OCI-LY3 (cell line): ENCODE results near the gene ATG7.
"Not testable (repeated sequence)": the region's sequence is repeated elsewhere in the genome, so short reads cannot be mapped to it uniquely, and the experiment has no call there.

Experiments
- H2AFZ ChIP-seq: fragments of 200-600, 300-600 bp; shearing (Covaris generic); 2 replicates; pipeline ENCODE4 v1.6.0; 2014; ENCODE audit warnings: antibody characterized with exemption, low read depth, low read length
- H3K27ac ChIP-seq: fragments of 200-600, 300-600 bp; sonication (generic); 2 replicates; pipeline ENCODE4 v1.5.1; 2014; ENCODE audit warnings: mild to moderate bottlenecking, low read length, moderate library complexity, mixed read lengths
- H3K27me3 ChIP-seq: fragments of 200-600, 300-600 bp; sonication (generic); 2 replicates; pipeline ENCODE4 v1.6.1; 2014; ENCODE audit warnings: low read depth, low read length, mixed read lengths
- H3K36me3 ChIP-seq: fragments of 200-600, 300-600 bp; sonication (generic); replicated peaks from 2 replicates; pipeline ENCODE3; 2014; ENCODE audit warnings: low read depth, low read length, mixed read lengths
- H3K4me1 ChIP-seq: fragments of 300-600, 200-600 bp; sonication (generic); 2 replicates; pipeline ENCODE4 v1.6.1; 2014; ENCODE audit warnings: low read length, mixed read lengths
- H3K4me2 ChIP-seq: fragments of 200-600, 300-600 bp; sonication (generic); 2 replicates; pipeline ENCODE4 v1.6.1; 2014; ENCODE audit warnings: low read length, mixed read lengths
- H3K4me3 ChIP-seq: fragments of 300-600, 200-600 bp; sonication (generic); 2 replicates; pipeline ENCODE4 v1.5.1; 2014; ENCODE audit warnings: antibody characterized with exemption, mild to moderate bottlenecking, low read length, moderate library complexity
- H3K79me2 ChIP-seq: fragments of 300-600, 200-600 bp; shearing (Covaris generic); 2 replicates; pipeline ENCODE4 v1.6.1; 2014; ENCODE audit warnings: mild to moderate bottlenecking, low read length, mixed read lengths
- H3K9ac ChIP-seq: fragments of 300-600, 200-600 bp; shearing (Covaris generic); 2 replicates; pipeline ENCODE4 v1.6.0; 2014; ENCODE audit warnings: mild to moderate bottlenecking, low read length, moderate library complexity
- H3K9me3 ChIP-seq: fragments of 200-600, 300-600 bp; shearing (Covaris generic); 2 replicates; pipeline ENCODE4 v1.6.1; 2014; ENCODE audit warnings: low read length, mixed read lengths; ENCODE audit not compliant: insufficient read depth
- H4K20me1 ChIP-seq: fragments of 200-600, 300-600 bp; sonication (generic); 2 replicates; pipeline ENCODE4 v1.6.1; 2016; ENCODE audit warnings: low read length, mixed read lengths; ENCODE audit not compliant: insufficient read depth
- EZH2phosphoT487 ChIP-seq: fragments of 200-600 bp; shearing (Covaris generic); IDR thresholded peaks from 2 replicates; pipeline ENCODE4 v1.6.1; 2018; ENCODE audit warnings: antibody characterized with exemption, mixed run types, low read depth
- TF ChIP-seq, protein P1 (sequence below): fragments of 200-600, 300-600 bp; sonication (generic); IDR thresholded peaks from 2 replicates; pipeline ENCODE4 v1.5.1; 2014; ENCODE audit warnings: antibody characterized with exemption, low read length, low read depth

The ATG7 gene

GRCh38 chr3:11568503-11569155, 296.4 kb downstream of the ATG7 start:
- no peaks in the 10 kb centered on the region for H3K79me2 ChIP-seq
- no peak overlapping the region for H3K4me2 ChIP-seq
- H3K9me3 ChIP-seq = no peaks in the 10 kb centered on the region
- H2AFZ ChIP-seq = no peak overlapping the region
- peaks cover 20% of the 10 kb centered on the region for H4K20me1 ChIP-seq
- TF ChIP-seq, protein P1, sequence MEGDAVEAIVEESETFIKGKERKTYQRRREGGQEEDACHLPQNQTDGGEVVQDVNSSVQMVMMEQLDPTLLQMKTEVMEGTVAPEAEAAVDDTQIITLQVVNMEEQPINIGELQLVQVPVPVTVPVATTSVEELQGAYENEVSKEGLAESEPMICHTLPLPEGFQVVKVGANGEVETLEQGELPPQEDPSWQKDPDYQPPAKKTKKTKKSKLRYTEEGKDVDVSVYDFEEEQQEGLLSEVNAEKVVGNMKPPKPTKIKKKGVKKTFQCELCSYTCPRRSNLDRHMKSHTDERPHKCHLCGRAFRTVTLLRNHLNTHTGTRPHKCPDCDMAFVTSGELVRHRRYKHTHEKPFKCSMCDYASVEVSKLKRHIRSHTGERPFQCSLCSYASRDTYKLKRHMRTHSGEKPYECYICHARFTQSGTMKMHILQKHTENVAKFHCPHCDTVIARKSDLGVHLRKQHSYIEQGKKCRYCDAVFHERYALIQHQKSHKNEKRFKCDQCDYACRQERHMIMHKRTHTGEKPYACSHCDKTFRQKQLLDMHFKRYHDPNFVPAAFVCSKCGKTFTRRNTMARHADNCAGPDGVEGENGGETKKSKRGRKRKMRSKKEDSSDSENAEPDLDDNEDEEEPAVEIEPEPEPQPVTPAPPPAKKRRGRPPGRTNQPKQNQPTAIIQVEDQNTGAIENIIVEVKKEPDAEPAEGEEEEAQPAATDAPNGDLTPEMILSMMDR = no peak
- TF ChIP-seq EZH2phosphoT487 = no peak
- H3K36me3 ChIP-seq = peaks cover 1% of the 10 kb centered on the region
- H3K4me3 ChIP-seq = no peak overlapping the region
- no peaks in the 10 kb centered on the region for H3K27me3 ChIP-seq
- no peaks in the 10 kb centered on the region for H3K4me1 ChIP-seq
- no peak overlapping the region for H3K9ac ChIP-seq
- no peak overlapping the region for H3K27ac ChIP-seq

GRCh38 chr3:11569156-11569741, 297.1 kb downstream of the ATG7 start:
- H4K20me1 ChIP-seq = peaks cover 19% of the 10 kb centered on the region
- H3K9me3 ChIP-seq = no peaks in the 10 kb centered on the region
- TF ChIP-seq, protein P1 = no peak
- no peak for TF ChIP-seq EZH2phosphoT487
- no peaks in the 10 kb centered on the region for H3K79me2 ChIP-seq
- H2AFZ ChIP-seq = no peak overlapping the region
- H3K9ac ChIP-seq = no peak overlapping the region
- H3K4me2 ChIP-seq = no peak overlapping the region
- no peaks in the 10 kb centered on the region for H3K27me3 ChIP-seq
- H3K36me3 ChIP-seq = no peaks in the 10 kb centered on the region
- H3K4me3 ChIP-seq = no peak overlapping the region
- H3K27ac ChIP-seq = no peak overlapping the region
- H3K4me1 ChIP-seq = no peaks in the 10 kb centered on the region

DNA sequence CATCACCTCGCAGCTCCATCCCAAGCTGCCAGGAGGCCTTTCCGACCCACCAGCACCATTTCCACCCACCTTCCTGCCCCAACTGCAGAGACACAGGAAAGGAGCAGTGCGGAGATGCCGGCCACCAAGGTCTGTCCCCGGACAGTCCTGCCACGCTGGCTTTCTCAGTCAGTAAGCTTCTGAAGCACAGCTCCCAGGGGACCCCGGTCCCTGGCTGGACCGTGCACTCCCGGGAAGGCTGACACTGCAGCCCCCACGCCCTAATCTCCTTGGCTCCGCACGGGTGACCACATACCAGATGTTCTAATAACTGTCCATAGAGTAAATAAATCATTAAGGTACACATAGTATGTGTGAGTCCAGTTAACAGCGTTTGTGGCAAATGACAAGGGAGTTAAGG, 298.1 kb downstream of the ATG7 start:
- Histone ChIP-seq H2AFZ (no peak overlapping the region), H3K4me3 (no peak overlapping the region), H3K9ac (no peak overlapping the region), H3K36me3 (no peaks in the 10 kb centered on the region), H3K27ac (no peak overlapping the region), H3K27me3 (no peaks in the 10 kb centered on the region), H4K20me1 (peaks cover 17% of the 10 kb centered on the region), H3K79me2 (no peaks in the 10 kb centered on the region), H3K4me2 (no peak overlapping the region), H3K4me1 (no peaks in the 10 kb centered on the region), H3K9me3 (no peaks in the 10 kb centered on the region)
- TF ChIP-seq, protein P1 = no peak
- TF ChIP-seq EZH2phosphoT487 = no peak

GRCh38 chr3:11570789-11571495, 298.7 kb downstream of the ATG7 start:
- H3K79me2 ChIP-seq = no peaks in the 10 kb centered on the region
- TF ChIP-seq EZH2phosphoT487 = no peak
- TF ChIP-seq, protein P1 = no peak
- H3K9me3 ChIP-seq = no peaks in the 10 kb centered on the region
- peaks cover 17% of the 10 kb centered on the region for H4K20me1 ChIP-seq
- H3K4me2 ChIP-seq = no peak overlapping the region
- H3K4me3 ChIP-seq = no peak overlapping the region
- H3K27ac ChIP-seq = no peak overlapping the region
- no peak overlapping the region for H3K9ac ChIP-seq
- no peaks in the 10 kb centered on the region for H3K27me3 ChIP-seq
- H3K4me1 ChIP-seq = no peaks in the 10 kb centered on the region
- H3K36me3 ChIP-seq = no peaks in the 10 kb centered on the region
- no peak overlapping the region for H2AFZ ChIP-seq

DNA sequence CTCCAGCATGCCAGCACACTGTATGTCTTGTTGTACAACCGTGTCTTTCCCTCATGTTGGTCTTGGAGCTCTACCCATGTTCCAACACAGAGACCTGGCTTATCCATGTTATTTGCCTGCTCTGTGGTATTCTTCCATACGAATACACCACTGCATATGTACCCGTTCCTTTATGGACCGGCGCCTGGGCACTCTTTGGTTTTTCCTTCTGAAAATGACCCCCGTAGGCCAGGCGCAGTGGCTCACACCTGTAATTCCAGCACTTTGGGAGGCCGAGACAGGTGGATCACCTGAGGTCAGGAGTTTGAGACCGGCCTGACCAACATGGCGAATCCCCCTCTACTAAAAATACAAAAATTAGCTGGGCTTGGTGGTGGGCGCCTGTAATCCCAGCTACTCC, 300.5 kb downstream of the ATG7 start:
- H2AFZ ChIP-seq, H3K27ac ChIP-seq, H3K9me3 ChIP-seq, H3K4me3 ChIP-seq, H3K27me3 ChIP-seq, H3K79me2 ChIP-seq, H3K4me1 ChIP-seq, H3K9ac ChIP-seq, H3K4me2 ChIP-seq, H3K36me3 ChIP-seq: not testable (repeated sequence)
- H4K20me1 ChIP-seq = peaks cover 20% of the 10 kb centered on the region; the same call in 1 of the 2 replicates
